GM10266 (cell line): ENCODE data around the gene EFCAB5.
"Not testable (repeated sequence)": the region's sequence is repeated elsewhere in the genome, so short reads cannot be mapped to it uniquely, and the experiment has no call there.

Experiments
- DNase-seq: peaks from one replicate; pipeline ENCODE4 v3.0.0; 2012; ENCODE audit errors: extremely low spot score
- CTCF ChIP-seq: IDR thresholded peaks from 2 replicates; pipeline ENCODE4 v1.5.1; 2012; ENCODE audit warnings: mild to moderate bottlenecking, low read depth; ENCODE audit not compliant: control insufficient read depth, insufficient read depth; ENCODE audit errors: missing control alignments

Gene EFCAB5

GRCh38 chr17:30064738-30065137, 123.3 kb downstream of the EFCAB5 start:
- DNase-seq: no peak
- no peak for TF ChIP-seq CTCF

GRCh38 chr17:30068465-30068864, 127.0 kb downstream of the EFCAB5 start:
- DNase-seq: no peak
- no peak for TF ChIP-seq CTCF

GRCh38 chr17:30074254-30074653, 132.8 kb downstream of the EFCAB5 start:
- no peak for TF ChIP-seq CTCF
- DNase-seq: no peak

- no peak for TF ChIP-seq CTCF
- no peak for DNase-seq
Measured at GRCh38 chr17:30074730-30075129, 133.3 kb downstream of the EFCAB5 start.

- no peak for TF ChIP-seq CTCF
- DNase-seq: no peak
Measured at GRCh38 chr17:30082773-30083172, 141.3 kb downstream of the EFCAB5 start.

- no peak for TF ChIP-seq CTCF
- DNase-seq: no peak
Measured at GRCh38 chr17:30084788-30085187, 143.4 kb downstream of the EFCAB5 start.

- TF ChIP-seq CTCF: no peak
- no peak for DNase-seq
Measured at GRCh38 chr17:30086896-30087295, 145.5 kb downstream of the EFCAB5 start.

GRCh38 chr17:30087431-30087830, 146.0 kb downstream of the EFCAB5 start:
- not testable (repeated sequence) for DNase-seq
